Neural progenitor cell (in vitro differentiated cells): Measurements from ENCODE around the gene KCNMB2. TPM values are rescaled to one million over a fixed set of nuclear protein-coding genes. Genes with fewer than 3 reads are reported as not detected.

Experiments used
- DNase-seq: peaks from one replicate; pipeline ENCODE4 v3.0.0-alpha.2; 2016; ENCODE audit warnings: low spot score
- H2AFZ ChIP-seq: fragments of 200-600 bp; sonication (generic); replicated peaks from 2 replicates; pipeline ENCODE4 v1.6.1; 2016; ENCODE audit warnings: antibody characterized with exemption
- H3F3A ChIP-seq: fragments of 200-600 bp; sonication (generic); 2 replicates; pipeline ENCODE4 v1.6.1; 2016; ENCODE audit warnings: antibody characterized with exemption, low read depth
- H3K27ac ChIP-seq: fragments of 200-600 bp; sonication (generic); 2 replicates; pipeline ENCODE4 v1.5.1; 2016; ENCODE audit warnings: mild to moderate bottlenecking
- H3K27me3 ChIP-seq: fragments of 200-600 bp; sonication (generic); 2 replicates; pipeline ENCODE4 v1.6.1; 2016; ENCODE audit warnings: mild to moderate bottlenecking, moderate library complexity
- H3K36me3 ChIP-seq: fragments of 200-600 bp; sonication (generic); 2 replicates; pipeline ENCODE4 v1.5.1; 2016
- H3K4me1 ChIP-seq: fragments of 200-600 bp; sonication (generic); 2 replicates; pipeline ENCODE4 v1.6.1; 2016; ENCODE audit warnings: mixed run types
- H3K4me2 ChIP-seq: fragments of 200-600 bp; sonication (generic); 2 replicates; pipeline ENCODE4 v1.6.1; 2016
- H3K4me3 ChIP-seq: fragments of 200-600 bp; sonication (generic); 2 replicates; pipeline ENCODE4 v1.5.1; 2016
- H3K79me2 ChIP-seq: fragments of 200-600 bp; sonication (generic); 2 replicates; pipeline ENCODE4 v1.6.1; 2016; ENCODE audit warnings: low read depth
- H3K9ac ChIP-seq: fragments of 200-600 bp; sonication (generic); 2 replicates; pipeline ENCODE4 v1.6.1; 2016
- H3K9me3 ChIP-seq: fragments of 200-600 bp; sonication (generic); 2 replicates; pipeline ENCODE4 v1.5.1; 2016; ENCODE audit warnings: low read depth
- H4K20me1 ChIP-seq: fragments of 200-600 bp; sonication (generic); 2 replicates; pipeline ENCODE4 v1.6.1; 2016; ENCODE audit warnings: low read depth
- H3K27ac Mint-ChIP-seq: 3 replicates; pipeline ENCODE4 v1.8.0; 2021; ENCODE audit warnings: mixed read lengths
- H3K27me3 Mint-ChIP-seq: 2 replicates; pipeline ENCODE4 v1.8.0; 2022; ENCODE audit warnings: low read depth, mild to moderate bottlenecking, inconsistent platforms, moderate library complexity, mixed read lengths; ENCODE audit not compliant: insufficient read depth
- H3K36me3 Mint-ChIP-seq: 3 replicates; pipeline ENCODE4 v1.8.0; 2021; ENCODE audit warnings: mixed read lengths
- H3K4me1 Mint-ChIP-seq: 3 replicates; pipeline ENCODE4 v1.8.0; 2021; ENCODE audit warnings: mixed read lengths
- H3K4me3 Mint-ChIP-seq: 3 replicates; pipeline ENCODE4 v1.8.0; 2021; ENCODE audit warnings: mild to moderate bottlenecking, moderate library complexity, mixed read lengths
- H3K9me3 Mint-ChIP-seq: 3 replicates; pipeline ENCODE4 v1.8.0; 2020; ENCODE audit warnings: mixed read lengths
- CTCF ChIP-seq: fragments of 200-600 bp; sonication (generic); IDR thresholded peaks from 2 replicates; pipeline ENCODE4 v1.5.1; 2017; ENCODE audit warnings: antibody characterized with exemption, mild to moderate bottlenecking
- EZH2 ChIP-seq: fragments of 200-600 bp; sonication (generic); IDR thresholded peaks from 2 replicates; pipeline ENCODE4 v1.6.1; 2017; ENCODE audit warnings: antibody characterized with exemption, mild to moderate bottlenecking, moderate library complexity
- EZH2phosphoT487 ChIP-seq: fragments of 200-600 bp; sonication (generic); IDR thresholded peaks from 2 replicates; pipeline ENCODE4 v1.6.1; 2017; ENCODE audit warnings: antibody characterized with exemption
- total RNA-seq: library from RNA; depleted of rRNA; stranded (reverse); fragments of >200 nt; gene quantifications from 2 replicates; pipeline ENCODE4 v1.2.3, GENCODE V29; 2015; ENCODE audit warnings: low replicate concordance

KCNMB2 gene
- total RNA-seq, 1 donor from 2014 or later, result not detected

GRCh38 chr3:178551916-178552321, 15.7 kb downstream of the KCNMB2 start:
- Mint-ChIP-seq H3K9me3 (no peaks in the 10 kb centered on the region), H3K4me1 (no peaks in the 10 kb centered on the region), H3K27me3 (no peaks in the 10 kb centered on the region), H3K4me3 (no peak overlapping the region), H3K36me3 (no peaks in the 10 kb centered on the region), H3K27ac (no peak overlapping the region)
- Histone ChIP-seq H3K36me3 (no peaks in the 10 kb centered on the region), H3K27me3 (no peaks in the 10 kb centered on the region), H3K4me3 (no peak overlapping the region), H4K20me1 (no peaks in the 10 kb centered on the region), H3K4me1 (no peaks in the 10 kb centered on the region), H3K9me3 (no peaks in the 10 kb centered on the region), H3K27ac (no peak overlapping the region), H3K4me2 (no peak overlapping the region), H3K79me2 (no peaks in the 10 kb centered on the region), H2AFZ (no peak overlapping the region), H3F3A (no peaks in the 10 kb centered on the region), H3K9ac (no peak overlapping the region)
- no peak for DNase-seq
- TF ChIP-seq CTCF (no peak), EZH2 (no peak), EZH2phosphoT487 (no peak)

GRCh38 chr3:178558637-178559036, 22.4 kb downstream of the KCNMB2 start:
- Mint-ChIP-seq H3K27ac (no peak overlapping the region), H3K4me1 (peaks cover 7% of the 10 kb centered on the region), H3K4me3 (no peak overlapping the region), H3K27me3 (peaks cover 2% of the 10 kb centered on the region), H3K36me3 (no peaks in the 10 kb centered on the region), H3K9me3 (no peaks in the 10 kb centered on the region)
- Histone ChIP-seq H3K9ac (no peak overlapping the region), H3K4me2 (no peak overlapping the region), H3K9me3 (no peaks in the 10 kb centered on the region), H3K27ac (no peak overlapping the region), H3K27me3 (no peaks in the 10 kb centered on the region), H3K79me2 (no peaks in the 10 kb centered on the region), H2AFZ (no peak overlapping the region), H3K4me3 (no peak overlapping the region), H3F3A (no peaks in the 10 kb centered on the region), H3K36me3 (no peaks in the 10 kb centered on the region), H3K4me1 (peaks cover 8% of the 10 kb centered on the region), H4K20me1 (no peaks in the 10 kb centered on the region)
- TF ChIP-seq CTCF (no peak), EZH2 (no peak), EZH2phosphoT487 (no peak)
- DNase-seq, result peak; percentile 15

- Mint-ChIP-seq H3K4me1 (peaks cover 7% of the 10 kb centered on the region), H3K9me3 (no peaks in the 10 kb centered on the region), H3K36me3 (no peaks in the 10 kb centered on the region), H3K4me3 (no peak overlapping the region), H3K27me3 (peaks cover 2% of the 10 kb centered on the region), H3K27ac (no peak overlapping the region)
- Histone ChIP-seq H3K9ac (no peak overlapping the region), H3F3A (no peaks in the 10 kb centered on the region), H3K27ac (no peak overlapping the region), H2AFZ (no peak overlapping the region), H3K79me2 (no peaks in the 10 kb centered on the region), H3K27me3 (no peaks in the 10 kb centered on the region), H3K4me1 (peaks cover 8% of the 10 kb centered on the region), H3K4me3 (no peak overlapping the region), H4K20me1 (no peaks in the 10 kb centered on the region), H3K9me3 (no peaks in the 10 kb centered on the region), H3K36me3 (no peaks in the 10 kb centered on the region), H3K4me2 (no peak overlapping the region)
- no peak for DNase-seq
- no peak for TF ChIP-seq CTCF
- no peak for TF ChIP-seq EZH2phosphoT487
- TF ChIP-seq EZH2, result no peak
These were observed 24.5 kb downstream of the KCNMB2 start for GRCh38 chr3:178560759-178561158.

GRCh38 chr3:178561239-178561638, 25.0 kb downstream of the KCNMB2 start:
- Histone ChIP-seq H4K20me1 (no peaks in the 10 kb centered on the region), H3K27me3 (no peaks in the 10 kb centered on the region), H3K9me3 (no peaks in the 10 kb centered on the region), H3K4me2 (no peak overlapping the region), H3K9ac (no peak overlapping the region), H2AFZ (no peak overlapping the region), H3F3A (no peaks in the 10 kb centered on the region), H3K27ac (no peak overlapping the region), H3K79me2 (no peaks in the 10 kb centered on the region), H3K4me1 (peaks cover 8% of the 10 kb centered on the region), H3K36me3 (no peaks in the 10 kb centered on the region), H3K4me3 (no peak overlapping the region)
- no peak for TF ChIP-seq EZH2
- no peak for TF ChIP-seq CTCF
- TF ChIP-seq EZH2phosphoT487, result no peak
- Mint-ChIP-seq H3K36me3 (no peaks in the 10 kb centered on the region), H3K27ac (no peak overlapping the region), H3K27me3 (peaks cover 2% of the 10 kb centered on the region), H3K4me3 (no peak overlapping the region), H3K4me1 (peaks cover 7% of the 10 kb centered on the region), H3K9me3 (no peaks in the 10 kb centered on the region)
- no peak for DNase-seq
